ENCODE measurements around the gene SLBP.

SLBP gene

GRCh38 chr4:1726146-1726934 lies 14.2 kb upstream of the SLBP start:
- DNase-seq, result peak; percentile 92

GRCh38 chr4:1725521-1725920 lies 13.4 kb upstream of the SLBP start:
- no peak for DNase-seq

GRCh38 chr4:1723131-1723801 lies 11.1 kb upstream of the SLBP start:
- DNase-seq, result no peak

- no peak for DNase-seq
Observed at GRCh38 chr4:1722551-1723118, 10.5 kb upstream of the SLBP start.

- no peak for DNase-seq
Observed at GRCh38 chr4:1721666-1722550, 9.8 kb upstream of the SLBP start.

- DNase-seq, result peak; percentile 94
Observed at GRCh38 chr4:1721003-1721665, 9.0 kb upstream of the SLBP start, which contains the start of the genes TACC3 and TMEM129. TSS of gene TACC3 (plus strand) at chr4:1721521. CDS start at chr4:1723422, 1,901 bp downstream. TSS of gene TMEM129 (minus strand) at chr4:1721323. CDS start at chr4:1720837, 486 bp downstream.

GRCh38 chr4:1720163-1720983 lies 8.3 kb upstream of the SLBP start:
- DNase-seq, result peak; percentile 81

GRCh38 chr4:1718095-1718850 lies 6.2 kb upstream of the SLBP start:
- DNase-seq, result no peak

GRCh38 chr4:1717129-1718094 lies 5.3 kb upstream of the SLBP start:
- no peak for DNase-seq

GRCh38 chr4:1716065-1716945 lies 4.2 kb upstream of the SLBP start:
- no peak for DNase-seq

GRCh38 chr4:1715002-1715758 lies 3.1 kb upstream of the SLBP start:
- no peak for DNase-seq

- no peak for DNase-seq
Observed at GRCh38 chr4:1714303-1715001, 2.3 kb upstream of the SLBP start.

GRCh38 chr4:1713003-1713851 lies 1.1 kb upstream of the SLBP start:
- no peak for DNase-seq

- peak; percentile 75 for DNase-seq
Observed at GRCh38 chr4:1711571-1712215, 426 bp downstream of the SLBP start.

- no peak for DNase-seq
Observed at GRCh38 chr4:1711055-1711570, 1.0 kb downstream of the SLBP start.

Measured in retina (tissue), 1 donor.